ENCODE measurements around the gene TXN. TPM values are rescaled to one million over a fixed set of nuclear protein-coding genes. Genes with fewer than 3 reads are reported as not detected.
"Not testable (repeated sequence)": the region's sequence is repeated elsewhere in the genome, so short reads cannot be mapped to it uniquely, and the experiment has no call there.

TXN gene
- total and polyA plus RNA-seq, 8 donors, result 89.3 to 786 (median 169) TPM

- Histone ChIP-seq H3K9me3 (no peaks in the 10 kb centered on the region), H3K27ac (peak overlapping the region; percentile 90 to 97 (median 96)), H3K4me1 (peaks cover 14 to 64% (median 36%) of the 10 kb centered on the region in 4 donors), H3K27me3 (no peaks in the 10 kb centered on the region), H3K36me3 (peaks cover 5 to 9% (median 7%) of the 10 kb centered on the region in 4 donors), H3K4me3 (peak overlapping the region; percentile 78 to 92 (median 90))
- intact Hi-C loops (cut with DNase I; ENCODE audit: low total_unique reads), result no loop called here
- WGBS, 5 donors, result 1 to 7% (median 3%) methylated on average over 17 of the region's 17 CpGs
- DNase-seq, result no peak
- TF ChIP-seq EP300 (IDR thresholded peaks at IDR 0.05) (no peak), POLR2A (IDR thresholded peaks at IDR 0.05) (no peak), CTCF (IDR thresholded peaks at IDR 0.05) (no peak), POLR2AphosphoS5 (IDR thresholded peaks at IDR 0.05) (no peak)
Measured at GRCh38 chr9:110255034-110255462, 1.3 kb downstream of the TXN start.

GRCh38 chr9:110254500-110254899 is 1.8 kb downstream of the TXN start:
- no peaks in the 10 kb centered on the region for H3K27me3 ChIP-seq
- H3K9me3 ChIP-seq, result no peaks in the 10 kb centered on the region
- peak overlapping the region; percentile 78 to 92 (median 90) for H3K4me3 ChIP-seq
- H3K36me3 ChIP-seq, result peaks cover 5 to 15% (median 12%) of the 10 kb centered on the region in 4 donors
- no peak for TF ChIP-seq EP300 (IDR thresholded peaks at IDR 0.05)
- no peak for TF ChIP-seq CTCF (IDR thresholded peaks at IDR 0.05)
- TF ChIP-seq POLR2AphosphoS5 (IDR thresholded peaks at IDR 0.05), result no peak
- TF ChIP-seq POLR2A (IDR thresholded peaks at IDR 0.05), result no peak
- no peak for DNase-seq
- peaks cover 14 to 64% (median 36%) of the 10 kb centered on the region in 4 donors for H3K4me1 ChIP-seq
- 36 to 59% (median 47%) methylated on average over 2 of the region's 2 CpGs for WGBS, 5 donors
- intact Hi-C loops (cut with DNase I; ENCODE audit: low total_unique reads), result no loop called here
- peak overlapping the region; percentile 57 to 97 (median 96) for H3K27ac ChIP-seq

GRCh38 chr9:110252509-110253139 is 3.7 kb downstream of the TXN start:
- H3K27ac ChIP-seq, result peak overlapping the region in 2 of 5 donors; percentile 22 to 41
- no peaks in the 10 kb centered on the region for H3K27me3 ChIP-seq
- 40 to 59% (median 45%) methylated on average over 10 of the region's 10 CpGs for WGBS, 5 donors
- H3K4me3 ChIP-seq, result peak overlapping the region in 1 of 4 donors; percentile 8
- H3K36me3 ChIP-seq, result peaks cover 6 to 34% (median 30%) of the 10 kb centered on the region in 4 donors
- H3K9me3 ChIP-seq, result no peaks in the 10 kb centered on the region
- TF ChIP-seq POLR2AphosphoS5 (IDR thresholded peaks at IDR 0.05) (no peak), CTCF (IDR thresholded peaks at IDR 0.05) (no peak)
- DNase-seq, result peak in 1 of 2 donors; percentile 68
- intact Hi-C loops (cut with DNase I; ENCODE audit: low total_unique reads), result no loop called here
- peaks cover 11 to 55% (median 33%) of the 10 kb centered on the region in 4 donors for H3K4me1 ChIP-seq

- DNase-seq; H3K27me3 ChIP-seq; intact Hi-C loops (cut with DNase I; ENCODE audit: low total_unique reads); H3K9me3 ChIP-seq; H3K4me3 ChIP-seq; H3K27ac ChIP-seq: not testable (repeated sequence)
- Histone ChIP-seq H3K36me3 (peaks cover 14 to 42% (median 39%) of the 10 kb centered on the region in 4 donors), H3K4me1 (peaks cover 4 to 48% (median 26%) of the 10 kb centered on the region in 4 donors)
- 87 to 95% (median 89%) methylated on average over 5 of the region's 5 CpGs for WGBS, 5 donors
Measured at GRCh38 chr9:110251770-110252169, 4.5 kb downstream of the TXN start.

GRCh38 chr9:110251212-110251611 is 5.1 kb downstream of the TXN start:
- no peak for TF ChIP-seq POLR2A (IDR thresholded peaks at IDR 0.05)
- TF ChIP-seq EP300 (IDR thresholded peaks at IDR 0.05), result no peak
- TF ChIP-seq POLR2AphosphoS5 (IDR thresholded peaks at IDR 0.05), result no peak
- TF ChIP-seq CTCF (IDR thresholded peaks at IDR 0.05), result no peak
- peak in 1 of 2 donors; percentile 56 for DNase-seq
- Histone ChIP-seq H3K27me3 (no peaks in the 10 kb centered on the region), H3K27ac (no peak overlapping the region), H3K4me1 (peaks cover 4 to 48% (median 25%) of the 10 kb centered on the region in 4 donors), H3K36me3 (peaks cover 20 to 48% (median 45%) of the 10 kb centered on the region in 4 donors), H3K9me3 (no peaks in the 10 kb centered on the region), H3K4me3 (no peak overlapping the region)
- intact Hi-C loops (cut with DNase I; ENCODE audit: low total_unique reads), result no loop called here
- 30 to 47% (median 39%) methylated on average over 4 of the region's 4 CpGs for WGBS, 5 donors

Measured in stomach (tissue), 9 donors.